WTC11 (cell line): Measurements from ENCODE around the gene NHERF2.

Experiments
- ELF4 ChIP-seq: sonication (generic); formaldehyde crosslinking; IDR thresholded peaks from 2 replicates; pipeline ENCODE4 v1.8.1; 2022; ENCODE audit warnings: low read depth, mild to moderate bottlenecking, moderate library complexity, missing genetic modification reagents
- NFYB ChIP-seq: sonication (generic); formaldehyde crosslinking; conservative IDR thresholded peaks from 2 replicates; pipeline ENCODE4 v1.8.0; 2022; ENCODE audit warnings: low read depth, missing genetic modification reagents
- TEAD4 ChIP-seq: sonication (generic); formaldehyde crosslinking; IDR thresholded peaks from 2 replicates; pipeline ENCODE4 v1.8.0; 2022; ENCODE audit warnings: mild to moderate bottlenecking, missing genetic modification reagents
- ZNF396 ChIP-seq: fragments of 250-450 bp; sonication (Bioruptor Pico); IDR thresholded peaks from 2 replicates; pipeline ENCODE4 v1.8.0; 2021; ENCODE audit warnings: mild to moderate bottlenecking, moderate library complexity, borderline replicate concordance
- TF ChIP-seq, protein P1 (sequence below): fragments of 200-600 bp; IDR thresholded peaks from 2 replicates; pipeline ENCODE4 v1.8.0; 2022; ENCODE audit warnings: antibody characterized with exemption
- TF ChIP-seq, protein P2 (sequence below): sonication (generic); formaldehyde crosslinking; IDR thresholded peaks from 2 replicates; pipeline ENCODE4 v1.8.0; 2023; ENCODE audit warnings: missing genetic modification reagents
- TF ChIP-seq, protein P3 (sequence below): sonication (generic); formaldehyde crosslinking; IDR thresholded peaks from 2 replicates; pipeline ENCODE4 v1.8.1; 2023; ENCODE audit warnings: mild to moderate bottlenecking, missing genetic modification reagents, moderate library complexity

- TF ChIP-seq, protein P1, sequence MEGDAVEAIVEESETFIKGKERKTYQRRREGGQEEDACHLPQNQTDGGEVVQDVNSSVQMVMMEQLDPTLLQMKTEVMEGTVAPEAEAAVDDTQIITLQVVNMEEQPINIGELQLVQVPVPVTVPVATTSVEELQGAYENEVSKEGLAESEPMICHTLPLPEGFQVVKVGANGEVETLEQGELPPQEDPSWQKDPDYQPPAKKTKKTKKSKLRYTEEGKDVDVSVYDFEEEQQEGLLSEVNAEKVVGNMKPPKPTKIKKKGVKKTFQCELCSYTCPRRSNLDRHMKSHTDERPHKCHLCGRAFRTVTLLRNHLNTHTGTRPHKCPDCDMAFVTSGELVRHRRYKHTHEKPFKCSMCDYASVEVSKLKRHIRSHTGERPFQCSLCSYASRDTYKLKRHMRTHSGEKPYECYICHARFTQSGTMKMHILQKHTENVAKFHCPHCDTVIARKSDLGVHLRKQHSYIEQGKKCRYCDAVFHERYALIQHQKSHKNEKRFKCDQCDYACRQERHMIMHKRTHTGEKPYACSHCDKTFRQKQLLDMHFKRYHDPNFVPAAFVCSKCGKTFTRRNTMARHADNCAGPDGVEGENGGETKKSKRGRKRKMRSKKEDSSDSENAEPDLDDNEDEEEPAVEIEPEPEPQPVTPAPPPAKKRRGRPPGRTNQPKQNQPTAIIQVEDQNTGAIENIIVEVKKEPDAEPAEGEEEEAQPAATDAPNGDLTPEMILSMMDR: no peak
- TF ChIP-seq, protein P2, sequence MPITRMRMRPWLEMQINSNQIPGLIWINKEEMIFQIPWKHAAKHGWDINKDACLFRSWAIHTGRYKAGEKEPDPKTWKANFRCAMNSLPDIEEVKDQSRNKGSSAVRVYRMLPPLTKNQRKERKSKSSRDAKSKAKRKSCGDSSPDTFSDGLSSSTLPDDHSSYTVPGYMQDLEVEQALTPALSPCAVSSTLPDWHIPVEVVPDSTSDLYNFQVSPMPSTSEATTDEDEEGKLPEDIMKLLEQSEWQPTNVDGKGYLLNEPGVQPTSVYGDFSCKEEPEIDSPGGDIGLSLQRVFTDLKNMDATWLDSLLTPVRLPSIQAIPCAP (CRISPR knock-in tag): no peak
- TF ChIP-seq ELF4 (CRISPR knock-in tag) (no peak), ZNF396 (CRISPR knock-in tag) (no peak), TEAD4 (CRISPR knock-in tag) (no peak), NFYB (CRISPR knock-in tag) (no peak)
- TF ChIP-seq, protein P3, sequence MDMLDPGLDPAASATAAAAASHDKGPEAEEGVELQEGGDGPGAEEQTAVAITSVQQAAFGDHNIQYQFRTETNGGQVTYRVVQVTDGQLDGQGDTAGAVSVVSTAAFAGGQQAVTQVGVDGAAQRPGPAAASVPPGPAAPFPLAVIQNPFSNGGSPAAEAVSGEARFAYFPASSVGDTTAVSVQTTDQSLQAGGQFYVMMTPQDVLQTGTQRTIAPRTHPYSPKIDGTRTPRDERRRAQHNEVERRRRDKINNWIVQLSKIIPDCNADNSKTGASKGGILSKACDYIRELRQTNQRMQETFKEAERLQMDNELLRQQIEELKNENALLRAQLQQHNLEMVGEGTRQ (CRISPR knock-in tag): no peak
Measured at GRCh38 chr16:2081201-2082084, 54.7 kb downstream of the NHERF2 start.
